MG63 (cell line): Measurements from ENCODE around the gene DNAH7. TPM values are rescaled to one million over a fixed set of nuclear protein-coding genes. Genes with fewer than 3 reads are reported as not detected.

Source experiments
- DNase-seq: peaks from one replicate; pipeline ENCODE4 v3.0.0-alpha.2; 2020
- H3K27me3 ChIP-seq: fragments of 250-450 bp; sonication (Bioruptor Pico); 2 replicates; pipeline ENCODE4 v1.5.1; 2020; ENCODE audit warnings: mild to moderate bottlenecking, moderate library complexity
- H3K36me3 ChIP-seq: fragments of 250-450 bp; sonication (Bioruptor Pico); 2 replicates; pipeline ENCODE4 v1.5.1; 2020; ENCODE audit warnings: mild to moderate bottlenecking, moderate library complexity
- H3K4me3 ChIP-seq: fragments of 250-450 bp; sonication (Bioruptor Pico); 2 replicates; pipeline ENCODE4 v1.5.1; 2020; ENCODE audit warnings: mild to moderate bottlenecking, moderate library complexity
- H3K9me3 ChIP-seq: fragments of 250-450 bp; sonication (Bioruptor Pico); 2 replicates; pipeline ENCODE4 v1.5.1; 2020; ENCODE audit warnings: mild to moderate bottlenecking, moderate library complexity
- total RNA-seq: library from RNA; depleted of rRNA; stranded (reverse); fragments of >200 nt; shearing (Covaris generic); gene quantifications from 2 replicates; pipeline ENCODE4 v1.2.3, GENCODE V29; 2014; ENCODE audit warnings: low replicate concordance

Gene DNAH7
- total RNA-seq, 1 experiment from 2014 or later: 0.43 TPM

GRCh38 chr2:196041786-196042185 lies 26.9 kb downstream of the DNAH7 start:
- Histone ChIP-seq H3K36me3 (no peaks in the 10 kb centered on the region), H3K27me3 (no peaks in the 10 kb centered on the region), H3K9me3 (peaks cover 16% of the 10 kb centered on the region), H3K4me3 (no peak overlapping the region)
- no peak for DNase-seq

- no peak for DNase-seq
- Histone ChIP-seq H3K36me3 (no peaks in the 10 kb centered on the region), H3K9me3 (peaks cover 16% of the 10 kb centered on the region), H3K27me3 (no peaks in the 10 kb centered on the region), H3K4me3 (no peak overlapping the region)
Observed at GRCh38 chr2:196040218-196040617, 28.4 kb downstream of the DNAH7 start.

- H3K9me3 ChIP-seq: peaks cover 16% of the 10 kb centered on the region
- no peaks in the 10 kb centered on the region for H3K36me3 ChIP-seq
- no peaks in the 10 kb centered on the region for H3K27me3 ChIP-seq
- DNase-seq: no peak
- H3K4me3 ChIP-seq: no peak overlapping the region
Observed at GRCh38 chr2:196036442-196036841, 32.2 kb downstream of the DNAH7 start.

GRCh38 chr2:196018037-196018436 lies 50.6 kb downstream of the DNAH7 start:
- no peaks in the 10 kb centered on the region for H3K27me3 ChIP-seq
- H3K36me3 ChIP-seq: no peaks in the 10 kb centered on the region
- H3K9me3 ChIP-seq: no peaks in the 10 kb centered on the region
- DNase-seq: no peak
- H3K4me3 ChIP-seq: no peak overlapping the region

- no peaks in the 10 kb centered on the region for H3K36me3 ChIP-seq
- no peaks in the 10 kb centered on the region for H3K27me3 ChIP-seq
- DNase-seq: no peak
- H3K4me3 ChIP-seq: no peak overlapping the region
- H3K9me3 ChIP-seq: no peaks in the 10 kb centered on the region
Observed at GRCh38 chr2:196012314-196012713, 56.3 kb downstream of the DNAH7 start.

- Histone ChIP-seq H3K27me3 (no peaks in the 10 kb centered on the region), H3K36me3 (no peaks in the 10 kb centered on the region; the same call in 1 of the 2 replicates), H3K4me3 (no peak overlapping the region), H3K9me3 (no peaks in the 10 kb centered on the region)
- DNase-seq: no peak
Observed at GRCh38 chr2:196000551-196000950, 68.1 kb downstream of the DNAH7 start.

GRCh38 chr2:195998070-195998469 lies 70.6 kb downstream of the DNAH7 start:
- H3K4me3 ChIP-seq: no peak overlapping the region
- DNase-seq: no peak
- no peaks in the 10 kb centered on the region; the same call in 1 of the 2 replicates for H3K36me3 ChIP-seq
- H3K9me3 ChIP-seq: no peaks in the 10 kb centered on the region
- no peaks in the 10 kb centered on the region for H3K27me3 ChIP-seq

- Histone ChIP-seq H3K9me3 (no peaks in the 10 kb centered on the region), H3K27me3 (no peaks in the 10 kb centered on the region), H3K4me3 (no peak overlapping the region), H3K36me3 (no peaks in the 10 kb centered on the region; the same call in 1 of the 2 replicates)
- DNase-seq: no peak
Observed at GRCh38 chr2:195995499-195995898, 73.1 kb downstream of the DNAH7 start.

GRCh38 chr2:195993623-195994022 lies 75.0 kb downstream of the DNAH7 start:
- H3K9me3 ChIP-seq: no peaks in the 10 kb centered on the region
- H3K4me3 ChIP-seq: no peak overlapping the region
- H3K27me3 ChIP-seq: no peaks in the 10 kb centered on the region
- H3K36me3 ChIP-seq: no peaks in the 10 kb centered on the region
- no peak for DNase-seq

- no peaks in the 10 kb centered on the region for H3K27me3 ChIP-seq
- H3K9me3 ChIP-seq: 0 out of 2 replicates have a peak, but pooled peaks cover 2% of the 10 kb centered on the region
- H3K36me3 ChIP-seq: no peaks in the 10 kb centered on the region
- DNase-seq: no peak
- H3K4me3 ChIP-seq: no peak overlapping the region
Observed at GRCh38 chr2:195985741-195986140, 82.9 kb downstream of the DNAH7 start.

GRCh38 chr2:195984923-195985726 lies 83.5 kb downstream of the DNAH7 start:
- no peak overlapping the region for H3K4me3 ChIP-seq
- no peaks in the 10 kb centered on the region for H3K36me3 ChIP-seq
- 0 out of 2 replicates have a peak, but pooled peaks cover 2% of the 10 kb centered on the region for H3K9me3 ChIP-seq
- DNase-seq: no peak
- no peaks in the 10 kb centered on the region for H3K27me3 ChIP-seq

GRCh38 chr2:195967336-195967735 lies 101.3 kb downstream of the DNAH7 start:
- DNase-seq: no peak
- Histone ChIP-seq H3K36me3 (no peaks in the 10 kb centered on the region), H3K27me3 (no peaks in the 10 kb centered on the region), H3K4me3 (no peak overlapping the region), H3K9me3 (no peaks in the 10 kb centered on the region; the same call in 1 of the 2 replicates)

GRCh38 chr2:195961873-195962272 lies 106.8 kb downstream of the DNAH7 start:
- no peaks in the 10 kb centered on the region; the same call in 1 of the 2 replicates for H3K9me3 ChIP-seq
- H3K36me3 ChIP-seq: no peaks in the 10 kb centered on the region
- H3K27me3 ChIP-seq: no peaks in the 10 kb centered on the region
- H3K4me3 ChIP-seq: no peak overlapping the region
- no peak for DNase-seq

GRCh38 chr2:195959341-195959740 lies 109.3 kb downstream of the DNAH7 start:
- no peaks in the 10 kb centered on the region for H3K36me3 ChIP-seq
- DNase-seq: no peak
- H3K27me3 ChIP-seq: no peaks in the 10 kb centered on the region
- no peaks in the 10 kb centered on the region for H3K9me3 ChIP-seq
- no peak overlapping the region for H3K4me3 ChIP-seq

GRCh38 chr2:195956725-195957124 lies 111.9 kb downstream of the DNAH7 start:
- no peaks in the 10 kb centered on the region for H3K27me3 ChIP-seq
- H3K9me3 ChIP-seq: no peaks in the 10 kb centered on the region
- H3K4me3 ChIP-seq: no peak overlapping the region
- no peak for DNase-seq
- no peaks in the 10 kb centered on the region for H3K36me3 ChIP-seq

- H3K4me3 ChIP-seq: no peak overlapping the region
- DNase-seq: no peak
- H3K36me3 ChIP-seq: no peaks in the 10 kb centered on the region
- H3K9me3 ChIP-seq: no peaks in the 10 kb centered on the region; the same call in 1 of the 2 replicates
- H3K27me3 ChIP-seq: no peaks in the 10 kb centered on the region
Observed at GRCh38 chr2:195945056-195945455, 123.6 kb downstream of the DNAH7 start.

- no peak overlapping the region for H3K4me3 ChIP-seq
- no peaks in the 10 kb centered on the region for H3K36me3 ChIP-seq
- H3K9me3 ChIP-seq: no peaks in the 10 kb centered on the region
- no peak for DNase-seq
- H3K27me3 ChIP-seq: no peaks in the 10 kb centered on the region
Observed at GRCh38 chr2:195937176-195937575, 131.5 kb downstream of the DNAH7 start.

GRCh38 chr2:195934484-195934883 lies 134.2 kb downstream of the DNAH7 start:
- H3K27me3 ChIP-seq: no peaks in the 10 kb centered on the region
- no peak for DNase-seq
- H3K9me3 ChIP-seq: no peaks in the 10 kb centered on the region
- no peak overlapping the region for H3K4me3 ChIP-seq
- H3K36me3 ChIP-seq: no peaks in the 10 kb centered on the region
